Fibroblast of villous mesenchyme (primary cell): ENCODE data around the gene ELAC1. TPM values are rescaled to one million over a fixed set of nuclear protein-coding genes. Genes with fewer than 3 reads are reported as not detected.

ENCODE experiments used
- DNase-seq: peaks from one replicate; pipeline ENCODE4 v3.0.0-alpha.2; 2010; ENCODE audit warnings: low read depth
- H3K4me3 ChIP-seq: 2 replicates; pipeline ENCODE4 v1.5.1; 2011; ENCODE audit warnings: low read depth, mild to moderate bottlenecking, low read length
- CTCF ChIP-seq: IDR thresholded peaks from 2 replicates; pipeline ENCODE4 v1.5.1; 2012; ENCODE audit warnings: low read depth, mild to moderate bottlenecking, low read length; ENCODE audit not compliant: insufficient read depth
- total RNA-seq: library from RNA; depleted of rRNA; stranded (reverse); fragments of >200 nt; gene quantifications from 2 replicates; pipeline ENCODE4 v1.2.3, GENCODE V29; 2012

Gene ELAC1
- total RNA-seq, 1 donor, result 8.6 TPM

- DNase-seq, result no peak
- H3K4me3 ChIP-seq, result no peak overlapping the region
- TF ChIP-seq CTCF, result no peak
Observed at GRCh38 chr18:51006948-51007789, 39.3 kb downstream of the ELAC1 start.

- H3K4me3 ChIP-seq, result no peak overlapping the region
- DNase-seq, result no peak
- TF ChIP-seq CTCF, result no peak
Observed at GRCh38 chr18:51007790-51008139, 39.9 kb downstream of the ELAC1 start.

- TF ChIP-seq CTCF, result no peak
- DNase-seq, result no peak
- H3K4me3 ChIP-seq, result no peak overlapping the region
Observed at GRCh38 chr18:51009072-51009471, 41.2 kb downstream of the ELAC1 start.

GRCh38 chr18:51010218-51010617 is 42.4 kb downstream of the ELAC1 start:
- TF ChIP-seq CTCF, result no peak
- DNase-seq, result no peak
- H3K4me3 ChIP-seq, result no peak overlapping the region

- no peak for DNase-seq
- no peak for TF ChIP-seq CTCF
Observed at GRCh38 chr18:51011709-51012108, 43.9 kb downstream of the ELAC1 start.

GRCh38 chr18:51012441-51012840 is 44.6 kb downstream of the ELAC1 start:
- no peak for TF ChIP-seq CTCF
- no peak for DNase-seq

More at GRCh38 chr18:51011709-51012108, 43.9 kb downstream of the ELAC1 start:
- H3K4me3 ChIP-seq, result no peak overlapping the region

GRCh38 chr18:51013259-51013658 is 45.4 kb downstream of the ELAC1 start:
- TF ChIP-seq CTCF, result no peak
- H3K4me3 ChIP-seq, result no peak overlapping the region
- no peak for DNase-seq

More at GRCh38 chr18:51012441-51012840, 44.6 kb downstream of the ELAC1 start:
- H3K4me3 ChIP-seq, result no peak overlapping the region
